ENCODE results near the gene PLAAT2.
"Not testable (repeated sequence)": the region's sequence is repeated elsewhere in the genome, so short reads cannot be mapped to it uniquely, and the experiment has no call there.

Gene PLAAT2

GRCh38 chr11:63563201-63564055, at the start of gene PLAAT2:
TSS of gene PLAAT2 (minus strand) at chr11:63563379. CDS start at chr11:63563324, 55 bp downstream.
- H3K9ac ChIP-seq (ENCODE audit: low read depth, low read length), result no peak within 1 kb of the TSS
- peaks cover 18% of the 10 kb centered on the region; the same call in 1 of the 2 replicates for H3K4me1 ChIP-seq (ENCODE audit: insufficient read depth, low read length)
- H3K9me3 ChIP-seq (ENCODE audit: control insufficient read depth, insufficient read depth, low read length), result no peaks in the 10 kb centered on the region
- no peaks in the 10 kb centered on the region for H3K36me3 ChIP-seq (ENCODE audit: insufficient read depth, low read length)

DNA sequence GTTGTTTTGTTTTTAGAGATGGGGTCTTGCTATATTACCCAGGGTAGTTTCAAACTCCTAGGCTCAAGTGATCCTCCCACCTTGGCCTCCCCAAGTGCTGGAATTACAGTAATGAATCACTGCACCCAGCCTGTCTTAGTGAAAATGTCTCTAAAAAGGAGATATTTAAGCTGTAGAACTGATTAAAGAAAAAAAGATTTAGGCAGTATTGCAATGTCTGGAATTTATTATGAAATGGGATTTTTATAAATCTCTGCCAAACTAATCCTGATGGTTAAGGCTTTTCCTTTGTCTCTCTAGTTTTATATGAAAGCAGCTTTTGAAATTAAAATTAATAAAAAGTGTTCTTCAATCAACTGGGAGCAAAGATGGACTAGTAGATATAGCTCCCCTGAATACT, 49.0 kb upstream of the PLAAT2 start:
- H3K4me1 ChIP-seq (ENCODE audit: insufficient read depth, low read length), result peaks cover 31% of the 10 kb centered on the region
- no peak overlapping the region for H3K9ac ChIP-seq (ENCODE audit: low read depth, low read length)
- no peaks in the 10 kb centered on the region for H3K36me3 ChIP-seq (ENCODE audit: insufficient read depth, low read length)
- H3K9me3 ChIP-seq (ENCODE audit: control insufficient read depth, insufficient read depth, low read length), result no peaks in the 10 kb centered on the region

DNA sequence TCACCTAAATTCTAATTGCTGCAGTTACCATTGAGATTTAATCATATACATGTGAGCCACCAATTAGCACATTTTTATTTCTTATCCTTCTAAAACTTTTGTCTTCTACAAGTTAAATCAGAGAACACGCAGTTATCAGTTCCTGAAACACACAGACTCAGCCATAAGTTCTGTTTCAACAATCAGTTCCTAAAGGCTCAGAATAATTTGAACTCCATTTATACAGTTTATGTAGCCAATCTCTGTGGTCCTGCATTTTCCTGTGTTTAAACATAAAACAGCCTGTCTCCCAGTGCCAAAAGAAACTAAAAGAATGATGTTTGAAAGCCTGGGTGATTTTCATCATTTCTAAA, 48.2 kb upstream of the PLAAT2 start:
- Histone ChIP-seq H3K4me1 (ENCODE audit: insufficient read depth, low read length) (peaks cover 31% of the 10 kb centered on the region), H3K9ac (ENCODE audit: low read depth, low read length) (peak overlapping the region; percentile 17; the same call in 1 of the 2 replicates), H3K36me3 (ENCODE audit: insufficient read depth, low read length) (no peaks in the 10 kb centered on the region), H3K9me3 (ENCODE audit: control insufficient read depth, insufficient read depth, low read length) (no peaks in the 10 kb centered on the region)

- H3K4me1 ChIP-seq (ENCODE audit: insufficient read depth, low read length), result peaks cover 31% of the 10 kb centered on the region
These were observed 47.6 kb upstream of the PLAAT2 start for GRCh38 chr11:63610604-63611394.

GRCh38 chr11:63609971-63610580, 46.9 kb upstream of the PLAAT2 start:
- H3K9me3 ChIP-seq (ENCODE audit: control insufficient read depth, insufficient read depth, low read length), result no peaks in the 10 kb centered on the region
- no peaks in the 10 kb centered on the region for H3K36me3 ChIP-seq (ENCODE audit: insufficient read depth, low read length)
- H3K4me1 ChIP-seq (ENCODE audit: insufficient read depth, low read length), result peaks cover 31% of the 10 kb centered on the region
- H3K9ac ChIP-seq (ENCODE audit: low read depth, low read length), result no peak overlapping the region

More at GRCh38 chr11:63610604-63611394, 47.6 kb upstream of the PLAAT2 start:
- Histone ChIP-seq H3K9me3 (ENCODE audit: control insufficient read depth, insufficient read depth, low read length) (no peaks in the 10 kb centered on the region), H3K9ac (ENCODE audit: low read depth, low read length) (peak overlapping the region; percentile 17; the same call in 1 of the 2 replicates), H3K36me3 (ENCODE audit: insufficient read depth, low read length) (no peaks in the 10 kb centered on the region)

DNA sequence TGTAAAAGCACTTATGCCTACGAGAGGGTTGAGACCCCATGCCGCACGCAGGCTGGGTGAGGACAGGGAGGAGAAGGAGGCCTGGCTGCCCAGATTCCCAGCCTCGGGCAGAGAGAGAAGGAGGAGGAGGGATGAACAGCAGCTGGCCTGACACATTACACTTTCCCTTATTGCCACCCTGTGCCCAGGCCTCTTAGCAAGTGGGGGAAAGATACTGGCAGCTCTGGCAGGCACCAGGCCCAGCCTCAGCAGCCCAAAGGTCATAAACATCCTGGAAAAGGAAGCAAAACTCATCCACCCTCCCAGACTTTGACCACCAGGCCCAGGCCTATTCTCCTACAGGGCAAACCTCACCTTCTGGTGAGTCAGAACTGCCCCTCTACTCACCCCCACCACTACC, 46.4 kb upstream of the PLAAT2 start:
- Histone ChIP-seq H3K9ac (ENCODE audit: low read depth, low read length) (no peak overlapping the region), H3K36me3 (ENCODE audit: insufficient read depth, low read length) (no peaks in the 10 kb centered on the region), H3K4me1 (ENCODE audit: insufficient read depth, low read length) (peaks cover 31% of the 10 kb centered on the region), H3K9me3 (ENCODE audit: control insufficient read depth, insufficient read depth, low read length) (no peaks in the 10 kb centered on the region)

- Histone ChIP-seq H3K9ac (ENCODE audit: low read depth, low read length) (no peak overlapping the region), H3K4me1 (ENCODE audit: insufficient read depth, low read length) (peaks cover 31% of the 10 kb centered on the region), H3K36me3 (ENCODE audit: insufficient read depth, low read length) (no peaks in the 10 kb centered on the region), H3K9me3 (ENCODE audit: control insufficient read depth, insufficient read depth, low read length) (no peaks in the 10 kb centered on the region)
These were observed 45.5 kb upstream of the PLAAT2 start for GRCh38 chr11:63608353-63609345.

DNA sequence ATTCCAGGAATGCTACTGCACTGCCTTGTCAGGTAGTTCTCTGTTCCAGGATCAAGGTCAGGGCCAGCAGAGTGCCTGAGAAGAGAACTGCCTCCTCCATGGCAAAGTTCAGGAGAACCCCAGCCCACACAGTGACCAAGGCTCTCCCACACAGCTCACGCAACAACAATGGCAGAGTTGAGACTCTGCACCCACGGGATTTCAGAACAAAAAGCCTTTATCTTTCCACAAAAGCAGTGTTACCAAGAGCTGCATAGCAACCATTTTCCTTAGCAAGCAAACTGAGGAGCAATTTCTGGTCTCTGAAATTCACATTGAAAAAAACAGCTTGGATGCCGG, 40.0 kb upstream of the PLAAT2 start:
- Histone ChIP-seq H3K9me3 (ENCODE audit: control insufficient read depth, insufficient read depth, low read length) (no peaks in the 10 kb centered on the region), H3K36me3 (ENCODE audit: insufficient read depth, low read length) (no peaks in the 10 kb centered on the region; the same call in 1 of the 2 replicates), H3K9ac (ENCODE audit: low read depth, low read length) (no peak overlapping the region), H3K4me1 (ENCODE audit: insufficient read depth, low read length) (peaks cover 6% of the 10 kb centered on the region; the same call in 1 of the 2 replicates)

DNA sequence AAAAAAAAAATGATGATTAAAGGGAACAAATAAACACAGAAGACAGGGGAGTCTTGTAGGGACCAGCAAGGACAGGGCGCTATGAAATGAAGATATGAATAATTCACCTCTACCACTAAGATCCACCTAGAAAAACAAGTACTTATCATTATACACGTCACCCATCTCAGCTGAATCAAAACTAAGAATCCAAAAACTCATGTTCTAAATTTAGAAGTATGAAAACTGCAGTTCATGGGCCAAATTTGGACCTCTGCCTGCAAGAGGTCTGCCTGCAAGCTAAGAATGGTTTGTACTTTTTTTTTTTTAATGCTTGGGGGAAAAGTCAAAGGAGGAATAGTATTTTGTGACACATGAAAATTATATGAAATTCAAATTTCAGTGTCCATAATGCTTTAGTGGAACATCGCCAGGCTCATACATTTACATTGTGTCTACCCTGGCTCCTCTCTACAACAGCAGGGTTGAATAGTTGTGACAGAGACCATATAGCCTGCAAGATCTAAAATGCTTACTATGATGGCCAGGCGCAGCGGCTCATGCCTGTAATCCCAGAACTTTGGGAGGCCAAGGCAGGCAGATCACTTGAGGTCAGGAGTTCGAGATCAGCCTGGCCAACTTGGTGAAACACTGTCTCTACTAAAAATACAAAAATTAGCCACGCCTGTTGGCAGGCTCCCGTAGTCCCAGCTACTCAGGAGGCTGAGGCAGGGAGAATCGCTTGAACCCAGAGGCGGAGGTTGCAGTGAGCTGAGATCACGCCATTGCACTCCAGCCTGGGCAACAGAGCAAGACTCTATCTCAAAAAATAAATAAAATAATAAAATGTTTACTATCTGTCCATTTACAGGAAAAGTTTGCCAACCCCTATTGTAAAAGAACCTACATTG, 39.4 kb upstream of the PLAAT2 start:
- not testable (repeated sequence) for H3K36me3 ChIP-seq (ENCODE audit: insufficient read depth, low read length); H3K9ac ChIP-seq (ENCODE audit: low read depth, low read length); H3K9me3 ChIP-seq (ENCODE audit: control insufficient read depth, insufficient read depth, low read length); H3K4me1 ChIP-seq (ENCODE audit: insufficient read depth, low read length)

DNA sequence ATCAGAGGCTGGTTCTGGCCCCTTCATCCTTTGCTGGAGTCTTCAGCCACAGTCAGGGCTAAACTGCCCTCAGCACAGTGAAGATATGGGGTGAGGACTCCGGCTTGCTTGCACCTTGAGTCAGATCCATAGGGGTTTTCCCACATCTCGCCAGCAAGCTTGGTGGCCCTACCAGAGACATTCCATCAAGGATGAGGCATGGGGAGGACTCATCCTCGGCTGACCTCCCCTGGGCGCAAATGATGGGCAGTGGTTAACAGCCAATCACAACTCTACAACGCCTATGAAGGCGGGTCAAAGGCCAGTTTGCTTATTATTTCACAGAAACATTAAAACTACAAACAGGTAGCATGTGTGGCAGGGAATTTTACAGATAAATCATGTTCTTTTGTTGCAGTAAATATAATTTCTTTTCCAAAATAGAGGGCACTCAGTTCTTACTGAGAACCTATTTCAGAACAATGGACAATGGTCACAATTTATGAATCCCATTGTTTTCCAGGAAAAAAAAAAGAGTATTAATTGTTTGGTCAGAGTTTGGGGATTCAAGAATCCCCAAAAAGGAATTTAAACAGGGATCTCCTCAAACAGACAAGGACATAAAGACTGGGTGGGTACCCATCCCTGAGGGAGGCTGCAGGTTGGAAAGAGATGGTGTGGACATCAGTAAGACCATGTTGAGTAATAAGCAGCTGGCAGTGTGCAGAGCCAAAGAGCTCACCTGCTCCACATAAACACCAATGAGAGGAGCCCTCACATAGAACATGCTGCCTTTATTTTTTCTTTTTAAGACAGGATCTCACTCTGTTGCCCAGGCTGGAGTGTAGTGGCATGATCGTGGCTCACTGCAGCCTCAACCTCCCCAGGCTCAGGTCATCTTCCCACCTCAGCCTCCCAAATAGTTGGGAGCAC, 36.3 kb upstream of the PLAAT2 start:
- 0 out of 2 replicates have a peak, but pooled peaks cover 4% of the 10 kb centered on the region for H3K9me3 ChIP-seq (ENCODE audit: control insufficient read depth, insufficient read depth, low read length)
- no peak overlapping the region for H3K9ac ChIP-seq (ENCODE audit: low read depth, low read length)
- H3K4me1 ChIP-seq (ENCODE audit: insufficient read depth, low read length), result peaks cover 4% of the 10 kb centered on the region; the same call in 1 of the 2 replicates
- peaks cover 14% of the 10 kb centered on the region for H3K36me3 ChIP-seq (ENCODE audit: insufficient read depth, low read length)

GRCh38 chr11:63598556-63598955, 35.4 kb upstream of the PLAAT2 start:
- peaks cover 21% of the 10 kb centered on the region for H3K36me3 ChIP-seq (ENCODE audit: insufficient read depth, low read length)
- no peak overlapping the region for H3K9ac ChIP-seq (ENCODE audit: low read depth, low read length)
- H3K4me1 ChIP-seq (ENCODE audit: insufficient read depth, low read length), result peaks cover 4% of the 10 kb centered on the region; the same call in 1 of the 2 replicates
- H3K9me3 ChIP-seq (ENCODE audit: control insufficient read depth, insufficient read depth, low read length), result 0 out of 2 replicates have a peak, but pooled peaks cover 4% of the 10 kb centered on the region

DNA sequence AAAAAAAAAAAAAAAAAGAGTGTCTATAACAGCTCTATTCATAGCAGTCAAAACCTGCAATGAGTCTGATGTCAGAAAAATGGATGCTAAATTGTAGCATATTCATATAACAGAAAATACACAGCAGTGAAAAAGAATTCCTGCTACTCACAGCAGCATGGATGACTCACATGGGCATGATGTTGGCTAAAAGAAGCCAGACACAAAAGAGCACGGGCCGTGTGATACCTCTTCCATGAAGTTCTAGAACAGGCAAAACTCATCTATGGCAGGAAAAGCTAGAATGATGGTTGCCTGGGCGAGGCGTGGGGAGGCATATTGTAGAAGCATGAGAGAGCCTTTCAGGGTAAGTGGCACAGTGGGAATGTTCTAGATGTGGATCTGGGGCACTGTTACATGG, 32.1 kb upstream of the PLAAT2 start:
- Histone ChIP-seq H3K4me1 (ENCODE audit: insufficient read depth, low read length) (no peaks in the 10 kb centered on the region), H3K9ac (ENCODE audit: low read depth, low read length) (no peak overlapping the region), H3K36me3 (ENCODE audit: insufficient read depth, low read length) (peaks cover 28% of the 10 kb centered on the region), H3K9me3 (ENCODE audit: control insufficient read depth, insufficient read depth, low read length) (0 out of 2 replicates have a peak, but pooled peaks cover 4% of the 10 kb centered on the region)
